Measurements from ENCODE around the gene SPSB4. TPM values are rescaled to one million over a fixed set of nuclear protein-coding genes. Genes with fewer than 3 reads are reported as not detected.

SPSB4 gene
- total and polyA plus RNA-seq, 10 of the 15 experiments (the other 5 are each of a cell fraction or from before 2014, with no cell fraction given) = not detected

GRCh38 chr3:141012571-141012970, 38.6 kb upstream of the SPSB4 start:
- no peaks in the 10 kb centered on the region for H3K4me1 ChIP-seq (ENCODE audit: control insufficient read depth, insufficient read depth, low read length)
- H3K27ac ChIP-seq (ENCODE audit: control insufficient read depth, insufficient read depth) = no peak overlapping the region
- ChIA-PET POLR2A (interaction anchor here (0.5 kb wide), 1 partner anchor 79 kb away, joined by 3 read pairs; no protein-coding TSS in a partner anchor), SMC1A (ENCODE audit: uncharacterized antibody, unreplicated experiment) (interaction anchor here (0.8 to 2.0 kb wide), 3 partner anchors 11 to 97 kb away, joined by 4 to 5 read pairs (median 5); no protein-coding TSS in a partner anchor), CTCF (interaction anchor here (0.6 to 5.5 kb wide), 10 partner anchors 10 to 179 kb away, joined by 3 to 29 read pairs (median 3); no protein-coding TSS in a partner anchor), RAD21 (ENCODE audit: unreplicated experiment) (interaction anchor here (0.7 to 1.9 kb wide), 2 partner anchors 41 to 179 kb away, joined by 3 to 7 read pairs; no protein-coding TSS in a partner anchor)
- no peaks in the 10 kb centered on the region for H4K20me1 ChIP-seq (ENCODE audit: control insufficient read depth, insufficient read depth)
- H3K9me3 ChIP-seq (replicated peaks; ENCODE audit: control insufficient read depth, insufficient read depth, low read length) = no peaks in the 10 kb centered on the region
- H3K79me2 ChIP-seq (ENCODE audit: control insufficient read depth, insufficient read depth, low read length) = no peaks in the 10 kb centered on the region
- no TSS peak for BruUV-seq (replicated peaks)
- H3K27me3 ChIP-seq (replicated peaks in 1 of 2; ENCODE audit: control insufficient read depth in 2 of 2, insufficient read depth in 2 of 2, low read length in 1 of 2) = no peaks in the 10 kb centered on the region; a peak in 1 of 4 replicates
- no peaks in the 10 kb centered on the region for H3K36me3 ChIP-seq (ENCODE audit: control insufficient read depth in 2 of 2, insufficient read depth in 2 of 2, low read length in 1 of 2)
- FAIRE-seq (no peak), DNase-seq (ENCODE audit: low read depth, low spot score) (no peak), ATAC-seq (no peak)
- no peak overlapping the region for H3K9ac ChIP-seq (ENCODE audit: control insufficient read depth, insufficient read depth, low read length)
- intact Hi-C loops (cut with micrococcal nuclease; ENCODE audit: unreplicated experiment) = no loop called here
- no peak overlapping the region for H3K4me3 ChIP-seq
- H2AFZ ChIP-seq (ENCODE audit: control insufficient read depth, low read depth, low read length) = no peak overlapping the region
- no peak overlapping the region for H3K4me2 ChIP-seq (ENCODE audit: control insufficient read depth, insufficient read depth)
- in situ Hi-C loops (cut with MboI) = no loop called here
- WGBS (ENCODE audit: insufficient coverage, insufficient replicate concordance, low lambda C conversion rate, missing lambda C conversion rate) = 45% methylated on average over 2 of the region's 2 CpGs
- no peak for TF ChIP-seq REST (IDR thresholded peaks at IDR 0.05; ENCODE audit: low read depth, low read length)
- no peak for TF ChIP-seq ZNF217 (IDR thresholded peaks at IDR 0.05)
- no peak for TF ChIP-seq WRNIP1 (IDR thresholded peaks at IDR 0.05; ENCODE audit: borderline replicate concordance, low read depth, low read length)
- no peak for TF ChIP-seq RCOR1 (conservative IDR thresholded peaks at IDR 0.05; ENCODE audit: low read depth, low read length)
- no peak for TF ChIP-seq CREM (IDR thresholded peaks at IDR 0.05; ENCODE audit: low read depth)
- no peak for TF ChIP-seq ZBTB4 (CRISPR knock-in tag; IDR thresholded peaks at IDR 0.05)
- no peak for TF ChIP-seq TBL1XR1 (IDR thresholded peaks at IDR 0.05; ENCODE audit: low read depth, low read length)
- no peak for TF ChIP-seq CHD1 (IDR thresholded peaks at IDR 0.05; ENCODE audit: low read depth, low read length)
- TF ChIP-seq PAX5 (IDR thresholded peaks at IDR 0.05; ENCODE audit: borderline replicate concordance, low read depth, low read length) = no peak
- TF ChIP-seq ZNF207 (IDR thresholded peaks at IDR 0.05; ENCODE audit: borderline replicate concordance) = no peak
- no peak for TF ChIP-seq E4F1 (IDR thresholded peaks at IDR 0.05; ENCODE audit: borderline replicate concordance, partially characterized antibody)
- TF ChIP-seq BACH1 (IDR thresholded peaks at IDR 0.05; ENCODE audit: borderline replicate concordance) = no peak
- TF ChIP-seq, protein P1, sequence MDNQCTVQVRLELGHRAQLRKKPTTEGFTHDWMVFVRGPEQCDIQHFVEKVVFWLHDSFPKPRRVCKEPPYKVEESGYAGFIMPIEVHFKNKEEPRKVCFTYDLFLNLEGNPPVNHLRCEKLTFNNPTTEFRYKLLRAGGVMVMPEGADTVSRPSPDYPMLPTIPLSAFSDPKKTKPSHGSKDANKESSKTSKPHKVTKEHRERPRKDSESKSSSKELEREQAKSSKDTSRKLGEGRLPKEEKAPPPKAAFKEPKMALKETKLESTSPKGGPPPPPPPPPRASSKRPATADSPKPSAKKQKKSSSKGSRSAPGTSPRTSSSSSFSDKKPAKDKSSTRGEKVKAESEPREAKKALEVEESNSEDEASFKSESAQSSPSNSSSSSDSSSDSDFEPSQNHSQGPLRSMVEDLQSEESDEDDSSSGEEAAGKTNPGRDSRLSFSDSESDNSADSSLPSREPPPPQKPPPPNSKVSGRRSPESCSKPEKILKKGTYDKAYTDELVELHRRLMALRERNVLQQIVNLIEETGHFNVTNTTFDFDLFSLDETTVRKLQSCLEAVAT (IDR thresholded peaks at IDR 0.05) = no peak
- TF ChIP-seq JUNB (IDR thresholded peaks at IDR 0.05) = no peak

Data from GM12878 (cell line).